Activated CD4-positive, alpha-beta T cell treated with anti-CD3 and anti-CD28 coated beads for 36 hours (primary cell): Measurements from ENCODE around the gene TCHP. TPM values are rescaled to one million over a fixed set of nuclear protein-coding genes. Genes with fewer than 3 reads are reported as not detected.
A peak's percentile ranks its signal among the peaks of the same experiment; 100 is the strongest.
"Not testable (repeated sequence)": the region's sequence is repeated elsewhere in the genome, so short reads cannot be mapped to it uniquely, and the experiment has no call there.

ENCODE experiments used
- ATAC-seq: fragments of 200-7000 bp; cut with Tn5 transposase; one replicate; pipeline ENCODE4 v1.10.0; 2021; ENCODE audit warnings: mild to moderate bottlenecking, moderate library complexity
- CTCF ChIA-PET: fragments of 350-600 bp; sonication (Branson Sonifier 250); formaldehyde crosslinking; loops from one replicate; lab custom pipeline; 2021; ENCODE audit warnings: antibody characterized with exemption; lab: Charles Lee
- POLR2A ChIA-PET: fragments of 350-600 bp; sonication (Branson Sonifier 250); formaldehyde crosslinking; loops from one replicate; lab custom pipeline; 2021; ENCODE audit warnings: antibody characterized with exemption, inconsistent platforms; lab: Charles Lee
- DNase-seq: peaks from one replicate; pipeline ENCODE4 v3.0.0-alpha.2; 2020
- H3K27ac Mint-ChIP-seq: one replicate; pipeline ENCODE4 v1.8.0; 2021; ENCODE audit warnings: mixed read lengths
- H3K27me3 Mint-ChIP-seq: one replicate; pipeline ENCODE4 v1.8.0; 2021; ENCODE audit warnings: mixed read lengths
- H3K36me3 Mint-ChIP-seq: one replicate; pipeline ENCODE4 v1.8.0; 2021; ENCODE audit warnings: low read depth, mixed read lengths
- H3K4me1 Mint-ChIP-seq: one replicate; pipeline ENCODE4 v1.8.0; 2021; ENCODE audit warnings: mixed read lengths
- H3K4me3 Mint-ChIP-seq: one replicate; pipeline ENCODE4 v1.8.0; 2021; ENCODE audit warnings: mild to moderate bottlenecking, moderate library complexity, mixed read lengths
- H3K9me3 Mint-ChIP-seq: one replicate; pipeline ENCODE4 v1.8.0; 2021; ENCODE audit warnings: low read depth, mixed read lengths
- intact Hi-C, 2 experiments: fragments of 100-400 bp; cut with DNase I in 1 of 2; cut with micrococcal nuclease in 1 of 2; formaldehyde crosslinking; loops; one replicate each; pipeline versions ENCODE4 v1.14.2 to v1.15.1; 2022 to 2024; cut with DNase I, micrococcal nuclease
- total RNA-seq, 2 experiments: library from RNA; stranded (reverse); gene quantifications; one replicate each; pipeline ENCODE4 v1.2.3, GENCODE V29; 2021

TCHP gene
- total RNA-seq, 2 experiments from 2014 or later: 15.1 to 16.1 TPM

DNA sequence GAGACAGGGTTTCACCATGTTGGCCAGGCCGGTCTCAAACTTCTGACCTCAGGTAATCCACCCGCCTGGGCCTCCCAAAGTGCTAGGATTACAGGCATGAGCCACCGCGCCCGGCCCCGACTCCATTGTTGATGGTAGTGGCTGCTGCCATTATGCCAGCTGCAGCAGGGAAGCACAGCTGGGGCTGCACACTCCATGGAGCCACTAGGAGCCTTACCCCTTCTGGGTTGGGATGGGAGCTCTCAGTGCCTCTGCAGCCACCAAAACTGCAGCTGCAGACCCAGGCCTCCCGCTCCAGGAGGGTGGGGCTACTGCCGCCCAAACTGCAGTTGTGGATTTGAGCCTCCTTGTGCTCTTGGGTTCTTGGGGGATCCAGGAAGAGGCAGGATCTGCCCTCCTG lies 25.9 kb downstream of the TCHP start:
- H3K27ac Mint-ChIP-seq: no peak overlapping the region
- ChIA-PET POLR2A (no interaction called here), CTCF (interaction anchor here (0.6 to 2.4 kb wide), 2 partner anchors 73 to 357 kb away, joined by 4 to 12 read pairs; no protein-coding TSS in a partner anchor)
- intact Hi-C loops: no loop called here
- H3K9me3 Mint-ChIP-seq: no peaks in the 10 kb centered on the region
- ATAC-seq: no peak
- no peak overlapping the region for H3K4me3 Mint-ChIP-seq
- H3K36me3 Mint-ChIP-seq: peaks cover 5% of the 10 kb centered on the region
- H3K4me1 Mint-ChIP-seq: no peaks in the 10 kb centered on the region
- no peaks in the 10 kb centered on the region for H3K27me3 Mint-ChIP-seq
- no peak for DNase-seq

DNA sequence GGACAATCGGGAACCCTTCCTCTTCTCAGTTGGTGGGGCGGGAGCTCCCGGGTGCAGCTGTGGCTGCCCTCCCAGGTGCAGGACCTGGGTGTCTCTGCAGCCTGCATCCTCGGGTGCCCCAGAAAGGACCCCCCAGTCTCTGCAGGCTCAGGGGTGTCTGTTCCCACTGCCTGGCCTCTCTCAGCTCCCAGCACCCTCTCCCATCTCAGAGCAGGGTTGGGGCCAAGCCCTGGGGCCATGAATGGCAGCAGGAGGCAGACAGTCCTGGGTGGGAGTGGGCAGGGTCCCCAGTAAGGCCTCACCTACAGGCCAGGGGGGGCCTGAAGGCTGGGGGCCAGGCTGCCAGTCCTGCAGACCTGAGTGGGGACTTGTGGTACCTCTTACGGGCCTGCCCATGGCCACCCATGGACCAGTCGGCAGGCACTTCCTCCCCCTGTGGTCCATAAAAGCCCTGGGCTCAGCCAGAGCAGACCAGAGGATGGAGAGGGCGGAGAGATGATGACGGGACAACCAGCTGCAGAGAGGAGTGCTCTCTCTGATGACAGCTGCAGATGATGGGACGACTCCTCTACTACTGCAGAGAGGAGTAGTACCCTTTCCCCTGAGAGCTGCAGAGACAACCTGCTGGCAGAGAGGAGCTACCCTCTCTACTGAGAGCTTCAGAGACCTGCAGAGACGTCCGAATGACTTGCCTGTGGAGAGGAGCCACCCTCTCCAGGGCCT lies 26.6 kb downstream of the TCHP start:
- POLR2A ChIA-PET: no interaction called here
- no peaks in the 10 kb centered on the region for H3K27me3 Mint-ChIP-seq
- H3K4me1 Mint-ChIP-seq: no peaks in the 10 kb centered on the region
- H3K9me3 Mint-ChIP-seq: no peaks in the 10 kb centered on the region
- ATAC-seq: no peak
- peaks cover 6% of the 10 kb centered on the region for H3K36me3 Mint-ChIP-seq
- H3K4me3 Mint-ChIP-seq: no peak overlapping the region
- no peak overlapping the region for H3K27ac Mint-ChIP-seq
- no peak for DNase-seq
- CTCF ChIA-PET: interaction anchor here (0.6 to 2.4 kb wide), 5 partner anchors 11 to 216 kb away, joined by 3 to 12 read pairs (median 4); no protein-coding TSS in a partner anchor
- intact Hi-C loops: loop anchor here (1.0 kb wide), 2 partner anchors 73 to 121 kb away; no protein-coding TSS in a partner anchor

DNA sequence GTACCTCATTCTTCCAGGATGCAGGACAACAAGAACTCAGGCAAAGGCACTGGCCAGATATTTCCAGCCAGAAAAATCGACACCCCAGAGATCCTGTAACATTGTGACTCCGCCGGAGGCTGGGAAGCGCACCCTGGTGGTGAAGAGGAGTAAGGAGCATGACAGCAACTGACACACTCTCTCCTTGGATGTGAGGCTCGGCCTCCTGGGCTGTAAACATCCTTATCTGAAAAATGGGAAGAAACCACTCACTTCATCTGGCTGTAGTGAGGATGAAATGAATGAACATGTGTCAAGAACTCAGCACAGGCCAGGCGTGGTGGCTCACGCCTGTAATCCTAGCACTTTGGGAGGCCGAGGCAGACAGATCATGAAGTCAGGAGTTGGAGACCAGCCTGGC lies 27.5 kb downstream of the TCHP start:
- H3K4me3 Mint-ChIP-seq: no peak overlapping the region
- DNase-seq (peak; percentile 67), ATAC-seq (peak; percentile 88)
- peaks cover 15% of the 10 kb centered on the region for H3K36me3 Mint-ChIP-seq
- ChIA-PET POLR2A (no interaction called here), CTCF (interaction anchor here (0.6 to 2.4 kb wide), 9 partner anchors 12 to 124 kb away, joined by 3 to 14 read pairs (median 5); no protein-coding TSS in a partner anchor)
- intact Hi-C loops: loop anchor here (1.0 kb wide), 2 partner anchors 74 to 122 kb away; no protein-coding TSS in a partner anchor
- H3K27ac Mint-ChIP-seq: peak overlapping the region; percentile 9
- no peaks in the 10 kb centered on the region for H3K27me3 Mint-ChIP-seq
- H3K9me3 Mint-ChIP-seq: no peaks in the 10 kb centered on the region
- no peaks in the 10 kb centered on the region for H3K4me1 Mint-ChIP-seq

DNA sequence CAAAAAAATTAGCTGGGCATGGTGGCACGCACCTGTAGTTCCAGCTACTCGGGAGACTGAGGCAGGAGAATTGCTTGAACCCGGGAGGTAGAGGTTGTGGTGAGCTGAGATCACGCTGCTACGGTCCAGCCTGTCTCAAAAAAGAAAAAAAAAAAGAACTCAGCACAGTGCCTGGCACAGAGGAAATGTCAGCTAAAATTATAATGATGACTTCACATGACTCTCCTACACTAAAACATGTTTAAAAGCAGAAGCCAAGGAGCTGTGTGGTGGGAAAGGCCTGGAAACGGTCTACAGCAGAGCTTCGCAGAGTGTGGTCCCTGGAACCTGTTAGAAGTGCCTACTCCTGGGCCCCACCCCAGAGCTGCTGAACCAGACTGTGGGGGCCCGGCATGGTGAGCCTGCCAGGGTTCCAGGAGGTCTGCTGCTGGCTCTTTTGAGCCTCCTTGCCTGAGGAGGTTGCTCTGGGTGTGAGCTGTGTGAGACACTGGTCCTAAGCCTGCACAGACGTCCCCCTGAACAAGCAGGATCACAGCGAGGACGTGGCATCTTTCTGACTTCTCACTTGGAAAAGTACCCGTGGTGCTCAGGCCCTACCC lies 28.1 kb downstream of the TCHP start:
- CTCF ChIA-PET: interaction anchor here (0.6 to 1.8 kb wide), 8 partner anchors 13 to 1242 kb away, joined by 3 to 14 read pairs (median 4); no protein-coding TSS in a partner anchor

DNA sequence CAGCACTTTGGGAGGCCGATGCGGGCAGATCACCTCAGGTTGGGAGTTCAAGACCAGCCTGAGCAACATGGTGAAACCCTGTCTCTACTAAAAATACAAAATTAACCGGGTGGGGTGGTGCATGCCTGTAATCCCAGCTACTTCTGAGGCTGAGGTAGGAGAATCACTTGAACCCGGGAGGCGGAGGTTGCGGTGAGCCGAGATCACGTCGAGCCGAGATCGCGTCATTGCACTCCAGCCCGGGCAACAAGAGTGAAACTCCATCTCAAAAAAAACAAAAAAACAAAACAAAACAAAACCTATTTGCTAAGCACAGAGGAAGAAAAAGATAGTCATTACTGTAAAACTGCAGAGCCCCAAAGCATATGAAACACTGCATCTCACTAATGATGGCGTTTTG lies 29.3 kb downstream of the TCHP start:
- POLR2A ChIA-PET, ATAC-seq, H3K9me3 Mint-ChIP-seq, H3K27me3 Mint-ChIP-seq, DNase-seq, H3K27ac Mint-ChIP-seq, H3K4me1 Mint-ChIP-seq, H3K4me3 Mint-ChIP-seq, intact Hi-C loops: not testable (repeated sequence)
- CTCF ChIA-PET: interaction anchor here (1.1 to 1.8 kb wide), 3 partner anchors 9 to 162 kb away, joined by 4 to 14 read pairs (median 4); no protein-coding TSS in a partner anchor
- H3K36me3 Mint-ChIP-seq: peaks cover 27% of the 10 kb centered on the region

More for the DNA sequence above, 28.1 kb downstream of the TCHP start:
- H3K4me1 Mint-ChIP-seq: no peaks in the 10 kb centered on the region
- DNase-seq: no peak
- H3K27me3 Mint-ChIP-seq: no peaks in the 10 kb centered on the region
- no peak for ATAC-seq
- no peak overlapping the region for H3K4me3 Mint-ChIP-seq
- no peak overlapping the region for H3K27ac Mint-ChIP-seq
- POLR2A ChIA-PET: interaction anchor here (0.6 kb wide), 1 partner anchor 132 kb away, joined by 8 read pairs; no protein-coding TSS in a partner anchor
- H3K36me3 Mint-ChIP-seq: peaks cover 20% of the 10 kb centered on the region
- intact Hi-C loops: no loop called here
- H3K9me3 Mint-ChIP-seq: no peaks in the 10 kb centered on the region

DNA sequence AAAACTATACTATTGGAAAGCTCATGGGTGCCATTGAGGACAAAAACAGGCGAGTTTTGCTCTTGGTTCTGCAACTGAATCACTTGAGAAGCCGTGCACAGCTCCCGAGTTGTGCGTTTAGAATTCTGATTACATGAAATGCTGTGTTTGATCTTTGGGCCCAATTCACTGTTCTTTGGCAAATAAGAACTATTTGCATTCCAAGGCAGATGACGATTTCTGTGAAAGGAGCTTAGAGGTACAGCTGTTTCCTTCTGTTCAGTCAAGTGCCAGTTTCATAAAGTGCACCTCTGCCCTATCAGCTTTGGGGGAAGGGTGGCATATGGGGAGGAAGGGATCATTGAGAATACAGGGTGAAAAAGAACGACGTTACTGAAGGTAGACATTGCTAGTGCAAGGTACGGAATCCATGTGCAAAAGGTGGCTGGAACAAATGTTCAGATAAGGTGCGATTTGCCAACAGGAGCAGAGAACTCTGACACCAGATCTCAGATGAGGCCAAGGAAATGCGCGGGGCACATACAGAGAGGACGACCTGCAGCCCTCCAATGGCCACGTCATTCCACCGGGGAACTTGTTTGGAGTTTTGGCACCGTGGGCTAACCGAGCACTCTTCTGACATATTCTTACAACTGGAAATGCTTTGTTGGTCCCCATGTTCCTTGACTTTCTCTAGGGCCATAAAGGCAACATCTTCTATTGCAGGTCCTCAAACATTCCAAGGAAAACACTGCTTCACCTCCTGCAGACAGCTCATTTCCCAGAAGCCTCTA lies 30.1 kb downstream of the TCHP start:
- CTCF ChIA-PET: interaction anchor here (0.7 to 1.7 kb wide), 3 partner anchors 10 to 77 kb away, joined by 3 to 5 read pairs (median 4); no protein-coding TSS in a partner anchor
- intact Hi-C loops: no loop called here
- no peaks in the 10 kb centered on the region for H3K4me1 Mint-ChIP-seq
- H3K4me3 Mint-ChIP-seq: no peak overlapping the region
- H3K27ac Mint-ChIP-seq: no peak overlapping the region
- H3K36me3 Mint-ChIP-seq: peaks cover 27% of the 10 kb centered on the region
- no peak for DNase-seq
- H3K9me3 Mint-ChIP-seq: no peaks in the 10 kb centered on the region
- POLR2A ChIA-PET: no interaction called here
- H3K27me3 Mint-ChIP-seq: no peaks in the 10 kb centered on the region
- ATAC-seq: no peak

DNA sequence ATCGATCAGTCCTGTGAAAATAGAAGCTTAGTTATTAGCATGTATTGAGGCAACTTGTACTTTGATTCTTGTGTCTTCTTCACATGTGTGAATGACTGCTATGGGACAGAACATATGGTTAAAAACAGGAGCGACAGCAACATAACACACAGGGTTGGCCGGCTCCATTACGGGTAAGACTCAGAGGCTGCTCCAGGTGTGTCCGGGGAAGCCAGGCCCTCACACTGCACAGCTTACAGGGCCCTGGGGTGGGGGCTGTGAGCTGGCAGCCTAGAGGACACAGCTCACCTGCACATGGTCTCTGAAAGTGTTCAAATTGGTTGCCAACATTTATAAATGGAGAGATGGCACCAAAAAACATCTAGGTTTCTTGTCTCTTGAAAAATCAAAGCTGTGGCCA lies 31.1 kb downstream of the TCHP start:
- Mint-ChIP-seq H3K4me3 (no peak overlapping the region), H3K36me3 (peaks cover 32% of the 10 kb centered on the region), H3K27me3 (no peaks in the 10 kb centered on the region), H3K4me1 (no peaks in the 10 kb centered on the region), H3K9me3 (no peaks in the 10 kb centered on the region), H3K27ac (no peak overlapping the region)
- intact Hi-C loops: no loop called here
- ChIA-PET CTCF (interaction anchor here (1.5 to 1.7 kb wide), 2 partner anchors 11 kb away, joined by 4 to 5 read pairs; no protein-coding TSS in a partner anchor), POLR2A (no interaction called here)
- ATAC-seq: no peak
- no peak for DNase-seq

DNA sequence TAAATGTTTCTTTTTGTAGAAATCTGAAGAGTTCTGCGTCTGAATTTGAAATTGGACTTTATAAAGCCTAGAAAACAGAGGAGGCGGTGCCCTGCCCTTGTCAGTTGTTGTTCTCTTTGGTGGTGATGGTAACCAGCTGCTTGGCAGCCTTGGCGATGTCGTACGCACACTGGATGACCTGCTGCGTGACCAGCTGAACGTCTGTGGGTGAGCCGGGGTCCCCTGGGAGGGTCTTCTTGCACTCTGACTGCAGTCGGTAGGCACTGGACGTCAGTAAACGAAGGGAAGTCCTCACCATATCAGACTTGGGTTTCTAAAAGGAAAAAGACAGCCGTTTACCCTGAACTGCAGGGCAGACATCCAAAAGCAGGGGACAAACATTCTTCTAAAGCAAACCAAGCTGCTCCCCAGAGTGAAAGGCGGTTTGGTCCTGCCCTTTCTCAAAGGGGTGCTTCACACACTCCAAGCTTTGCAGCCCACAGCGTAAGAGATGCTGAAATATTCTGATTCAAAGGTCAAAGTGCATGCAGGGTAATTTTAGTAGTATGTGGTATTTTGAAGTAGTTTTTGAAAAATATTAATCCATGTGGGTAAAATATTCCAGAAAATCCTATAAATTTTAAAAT lies 32.9 kb downstream of the TCHP start:
- Mint-ChIP-seq H3K9me3 (no peaks in the 10 kb centered on the region), H3K36me3 (peaks cover 36% of the 10 kb centered on the region), H3K27me3 (no peaks in the 10 kb centered on the region), H3K4me3 (no peak overlapping the region), H3K4me1 (no peaks in the 10 kb centered on the region), H3K27ac (no peak overlapping the region)
- intact Hi-C loops: no loop called here
- DNase-seq (no peak), ATAC-seq (no peak)
- POLR2A ChIA-PET: no interaction called here
- CTCF ChIA-PET: interaction anchor here (0.8 to 1.5 kb wide), 3 partner anchors 12 to 32 kb away, joined by 3 to 5 read pairs (median 5); no protein-coding TSS in a partner anchor

DNA sequence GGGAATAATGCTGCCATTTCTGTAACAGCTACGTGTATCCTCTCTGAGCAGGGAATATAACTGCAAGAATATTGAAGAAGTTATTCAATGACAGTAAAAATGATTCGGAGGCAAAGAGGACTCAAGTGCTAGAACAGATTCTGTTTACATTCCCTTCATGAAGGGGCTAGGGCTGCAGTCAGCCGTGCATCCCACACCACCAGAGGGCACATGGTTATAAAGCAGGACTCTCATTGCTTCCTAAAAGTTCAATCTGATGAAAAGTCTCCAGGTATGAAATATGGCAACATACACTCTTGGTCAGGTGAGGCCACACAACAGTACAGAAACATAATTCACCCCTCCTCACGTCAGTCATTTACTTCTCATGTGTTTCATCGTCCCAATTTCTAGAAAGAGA lies 34.0 kb downstream of the TCHP start:
- H3K4me3 Mint-ChIP-seq: no peak overlapping the region
- peaks cover 43% of the 10 kb centered on the region for H3K36me3 Mint-ChIP-seq
- no peaks in the 10 kb centered on the region for H3K27me3 Mint-ChIP-seq
- no peaks in the 10 kb centered on the region for H3K4me1 Mint-ChIP-seq
- POLR2A ChIA-PET: no interaction called here
- CTCF ChIA-PET: interaction anchor here (0.6 to 1.5 kb wide), 4 partner anchors 10 to 887 kb away, joined by 3 to 5 read pairs (median 4); no protein-coding TSS in a partner anchor
- DNase-seq (peak; percentile 59), ATAC-seq (peak; percentile 58)
- H3K9me3 Mint-ChIP-seq: no peaks in the 10 kb centered on the region
- H3K27ac Mint-ChIP-seq: peak overlapping the region; percentile 67
- intact Hi-C loops: loop anchor here in 1 of 2 experiments (2.0 kb wide), 1 partner anchor 81 kb away; no protein-coding TSS in a partner anchor

DNA sequence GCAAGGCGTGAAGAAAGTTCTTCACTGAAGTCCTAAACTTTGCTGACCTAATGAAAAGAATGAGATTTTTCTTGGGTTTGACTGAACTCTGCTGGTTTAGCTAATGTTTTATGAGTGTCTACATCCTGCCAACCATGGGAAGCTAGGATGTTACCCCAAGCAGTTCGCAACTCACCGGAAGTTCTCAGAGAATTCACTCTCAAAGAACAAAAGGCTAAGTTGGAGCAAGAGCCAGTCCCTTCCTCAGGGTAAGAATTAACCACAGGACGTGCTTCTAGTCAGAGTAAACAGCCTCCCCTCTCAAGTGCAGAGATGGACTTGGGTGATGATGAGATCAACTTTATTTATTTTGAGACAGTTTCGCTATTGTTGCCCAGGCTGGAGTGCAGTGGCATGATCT lies 37.3 kb downstream of the TCHP start:
- no peak overlapping the region for H3K27ac Mint-ChIP-seq
- POLR2A ChIA-PET: no interaction called here
- no peaks in the 10 kb centered on the region for H3K27me3 Mint-ChIP-seq
- intact Hi-C loops: no loop called here
- H3K36me3 Mint-ChIP-seq: peaks cover 36% of the 10 kb centered on the region
- DNase-seq: no peak
- H3K4me3 Mint-ChIP-seq: no peak overlapping the region
- CTCF ChIA-PET: no interaction called here
- H3K9me3 Mint-ChIP-seq: no peaks in the 10 kb centered on the region
- H3K4me1 Mint-ChIP-seq: no peaks in the 10 kb centered on the region
- ATAC-seq: no peak
